Measurements from ENCODE around the gene CEP55. TPM values are rescaled to one million over a fixed set of nuclear protein-coding genes. Genes with fewer than 3 reads are reported as not detected.

The CEP55 gene
- total and polyA plus RNA-seq, 2 donors (not counting 1 experiment from before 2014, with no cell fraction given) = 16.1 to 19.0 TPM

- Histone ChIP-seq H3K9ac (ENCODE audit: insufficient read depth, low read length) (no peak overlapping the region), H3K9me3 (ENCODE audit: control insufficient read depth, insufficient read depth, low read depth, low read length) (no peaks in the 10 kb centered on the region), H3K36me3 (ENCODE audit: control insufficient read depth, insufficient read depth, low read length) (peaks cover 10% of the 10 kb centered on the region), H3K4me2 (ENCODE audit: extremely low read depth, insufficient read depth, low read length) (peak overlapping the region; percentile 9), H4K20me1 (ENCODE audit: control insufficient read depth, extremely low read depth, insufficient read depth, low read length) (no peaks in the 10 kb centered on the region), H2AFZ (ENCODE audit: low read length) (no peak overlapping the region), H3K4me1 (ENCODE audit: control insufficient read depth, extremely low read depth, insufficient read depth, low read length) (peaks cover 48% of the 10 kb centered on the region), H3K27me3 (ENCODE audit: control insufficient read depth, insufficient read depth, low read length) (no peaks in the 10 kb centered on the region), H3K27ac (ENCODE audit: insufficient read depth, low read length) (peak overlapping the region; percentile 55), H3K79me2 (ENCODE audit: control insufficient read depth, insufficient read depth, low read length) (peaks cover 87% of the 10 kb centered on the region), H3K4me3 (replicated peaks in 1 of 4; ENCODE audit: control extremely low read depth in 1 of 4, insufficient read depth in 1 of 4, low read depth in 3 of 4, low read length in 4 of 4) (no peak overlapping the region)
- peak in 1 of 2 donors; percentile 97 for DNase-seq (ENCODE audit: low read depth in 2 of 2)
- TF ChIP-seq CTCF (conservative IDR thresholded peaks at IDR 0.05 in 1 of 2, IDR thresholded peaks at IDR 0.05 in 1 of 2; ENCODE audit: low read depth in 1 of 2, low read length in 2 of 2) (no peak), EZH2 (IDR thresholded peaks at IDR 0.05; ENCODE audit: low read length, missing control alignments) (no peak)
Observed at GRCh38 chr10:93475871-93476270, 20.5 kb upstream of the CEP55 start.

GRCh38 chr10:93476756-93477155 lies 19.7 kb upstream of the CEP55 start:
- peaks cover 43% of the 10 kb centered on the region for H3K4me1 ChIP-seq (ENCODE audit: control insufficient read depth, extremely low read depth, insufficient read depth, low read length)
- peak overlapping the region; percentile 55 for H3K27ac ChIP-seq (ENCODE audit: insufficient read depth, low read length)
- H3K4me2 ChIP-seq (ENCODE audit: extremely low read depth, insufficient read depth, low read length) = peak overlapping the region; percentile 35
- H3K27me3 ChIP-seq (ENCODE audit: control insufficient read depth, insufficient read depth, low read length) = no peaks in the 10 kb centered on the region
- no peaks in the 10 kb centered on the region for H4K20me1 ChIP-seq (ENCODE audit: control insufficient read depth, extremely low read depth, insufficient read depth, low read length)
- H3K36me3 ChIP-seq (ENCODE audit: control insufficient read depth, insufficient read depth, low read length) = peaks cover 10% of the 10 kb centered on the region
- H3K9ac ChIP-seq (ENCODE audit: insufficient read depth, low read length) = no peak overlapping the region
- DNase-seq (ENCODE audit: low read depth in 2 of 2) = no peak
- TF ChIP-seq EZH2 (IDR thresholded peaks at IDR 0.05; ENCODE audit: low read length, missing control alignments) (no peak), CTCF (conservative IDR thresholded peaks at IDR 0.05 in 1 of 2, IDR thresholded peaks at IDR 0.05 in 1 of 2; ENCODE audit: low read depth in 1 of 2, low read length in 2 of 2) (no peak)
- no peak overlapping the region for H2AFZ ChIP-seq (ENCODE audit: low read length)
- H3K79me2 ChIP-seq (ENCODE audit: control insufficient read depth, insufficient read depth, low read length) = peaks cover 95% of the 10 kb centered on the region
- H3K9me3 ChIP-seq (ENCODE audit: control insufficient read depth, insufficient read depth, low read depth, low read length) = no peaks in the 10 kb centered on the region
- H3K4me3 ChIP-seq (replicated peaks in 1 of 4; ENCODE audit: control extremely low read depth in 1 of 4, insufficient read depth in 1 of 4, low read depth in 3 of 4, low read length in 4 of 4) = no peak overlapping the region

- Histone ChIP-seq H3K27ac (ENCODE audit: insufficient read depth, low read length) (peak overlapping the region; percentile 37), H4K20me1 (ENCODE audit: control insufficient read depth, extremely low read depth, insufficient read depth, low read length) (no peaks in the 10 kb centered on the region), H3K27me3 (ENCODE audit: control insufficient read depth, insufficient read depth, low read length) (no peaks in the 10 kb centered on the region), H3K4me2 (ENCODE audit: extremely low read depth, insufficient read depth, low read length) (peak overlapping the region; percentile 96), H3K4me3 (replicated peaks in 1 of 4; ENCODE audit: control extremely low read depth in 1 of 4, insufficient read depth in 1 of 4, low read depth in 3 of 4, low read length in 4 of 4) (peak overlapping the region; percentile 15 to 93 (median 58)), H2AFZ (ENCODE audit: low read length) (no peak overlapping the region), H3K79me2 (ENCODE audit: control insufficient read depth, insufficient read depth, low read length) (peaks cover 77% of the 10 kb centered on the region), H3K9me3 (ENCODE audit: control insufficient read depth, insufficient read depth, low read depth, low read length) (no peaks in the 10 kb centered on the region), H3K36me3 (ENCODE audit: control insufficient read depth, insufficient read depth, low read length) (peaks cover 9% of the 10 kb centered on the region), H3K4me1 (ENCODE audit: control insufficient read depth, extremely low read depth, insufficient read depth, low read length) (peaks cover 24% of the 10 kb centered on the region), H3K9ac (ENCODE audit: insufficient read depth, low read length) (no peak overlapping the region)
- TF ChIP-seq EZH2 (IDR thresholded peaks at IDR 0.05; ENCODE audit: low read length, missing control alignments) (no peak), CTCF (conservative IDR thresholded peaks at IDR 0.05 in 1 of 2, IDR thresholded peaks at IDR 0.05 in 1 of 2; ENCODE audit: low read depth in 1 of 2, low read length in 2 of 2) (no peak)
- DNase-seq (ENCODE audit: low read depth in 2 of 2) = no peak
Observed at GRCh38 chr10:93478873-93479272, 17.5 kb upstream of the CEP55 start.
